Measurements from ENCODE around the gene CRLF2.
"Not testable (repeated sequence)": the region's sequence is repeated elsewhere in the genome, so short reads cannot be mapped to it uniquely, and the experiment has no call there.

CRLF2 gene

DNA sequence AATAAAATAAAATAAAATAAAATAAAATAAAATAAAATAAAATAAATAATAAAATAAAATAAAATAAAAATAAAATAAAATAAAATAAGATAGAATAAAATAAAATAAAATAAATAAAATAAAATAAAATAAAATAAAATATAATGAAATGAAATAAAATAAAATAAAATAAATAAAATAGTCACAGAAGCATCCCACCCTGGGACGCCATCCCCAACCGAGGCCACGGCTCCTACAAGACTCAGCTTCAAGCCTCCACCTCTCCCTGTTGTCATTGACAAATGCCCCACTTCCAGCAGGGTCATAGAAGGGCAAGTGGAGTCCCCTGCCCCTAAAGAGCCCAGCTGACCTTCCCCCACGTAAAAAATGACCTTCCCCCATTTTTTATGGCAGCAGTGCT lies 30.2 kb downstream of the CRLF2 start:
- Mint-ChIP-seq H3K9me3 (no peaks in the 10 kb centered on the region), H3K4me1 (no peaks in the 10 kb centered on the region), H3K36me3 (no peaks in the 10 kb centered on the region), H3K27ac (no peak overlapping the region), H3K4me3 (no peak overlapping the region), H3K27me3 (no peaks in the 10 kb centered on the region)
- ATAC-seq: no peak

- H3K4me1 Mint-ChIP-seq, H3K36me3 Mint-ChIP-seq, ATAC-seq, H3K9me3 Mint-ChIP-seq, H3K27ac Mint-ChIP-seq, H3K4me3 Mint-ChIP-seq, H3K27me3 Mint-ChIP-seq: not testable (repeated sequence)
Measured at GRCh38 chrX:1181661-1182060, 30.8 kb downstream of the CRLF2 start.

GRCh38 chrX:1181170-1181569 lies 31.3 kb downstream of the CRLF2 start:
- no peaks in the 10 kb centered on the region for H3K27me3 Mint-ChIP-seq
- no peak overlapping the region for H3K4me3 Mint-ChIP-seq
- no peak for ATAC-seq
- no peaks in the 10 kb centered on the region for H3K4me1 Mint-ChIP-seq
- H3K27ac Mint-ChIP-seq: no peak overlapping the region
- no peaks in the 10 kb centered on the region for H3K9me3 Mint-ChIP-seq
- H3K36me3 Mint-ChIP-seq: no peaks in the 10 kb centered on the region

- no peak for ATAC-seq
- Mint-ChIP-seq H3K4me1 (no peaks in the 10 kb centered on the region), H3K27ac (no peak overlapping the region), H3K36me3 (no peaks in the 10 kb centered on the region), H3K9me3 (no peaks in the 10 kb centered on the region), H3K27me3 (no peaks in the 10 kb centered on the region), H3K4me3 (no peak overlapping the region)
Measured at GRCh38 chrX:1178580-1179057, 33.8 kb downstream of the CRLF2 start.

GRCh38 chrX:1176531-1177320 lies 35.7 kb downstream of the CRLF2 start:
- not testable (repeated sequence) for H3K27ac Mint-ChIP-seq, H3K27me3 Mint-ChIP-seq, ATAC-seq, H3K9me3 Mint-ChIP-seq, H3K4me1 Mint-ChIP-seq, H3K36me3 Mint-ChIP-seq, H3K4me3 Mint-ChIP-seq

- H3K9me3 Mint-ChIP-seq, H3K27ac Mint-ChIP-seq, H3K36me3 Mint-ChIP-seq, H3K27me3 Mint-ChIP-seq, ATAC-seq, H3K4me3 Mint-ChIP-seq, H3K4me1 Mint-ChIP-seq: not testable (repeated sequence)
Measured at GRCh38 chrX:1174609-1175545, 37.6 kb downstream of the CRLF2 start.

DNA sequence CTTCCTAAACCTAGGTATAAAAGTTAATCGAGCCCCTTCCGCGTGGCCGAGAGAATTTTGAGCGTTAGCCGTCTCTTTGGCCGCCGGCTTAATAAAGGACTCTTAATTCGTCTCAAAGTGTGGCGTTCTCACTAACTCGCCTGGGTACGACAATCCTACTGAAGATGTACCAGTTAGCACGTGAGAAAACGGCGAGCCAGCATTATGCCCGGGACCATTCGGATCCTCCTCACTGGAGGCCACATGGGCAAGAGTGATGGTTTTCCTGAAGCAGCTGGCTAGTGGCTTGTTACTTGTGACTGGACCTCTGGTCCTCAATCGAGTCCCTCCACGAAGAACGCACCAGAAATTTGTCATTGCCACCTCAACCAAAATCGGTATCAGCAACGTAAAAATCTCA lies 39.0 kb downstream of the CRLF2 start:
- ATAC-seq, H3K27me3 Mint-ChIP-seq, H3K4me1 Mint-ChIP-seq: not testable (repeated sequence)

GRCh38 chrX:1172496-1172895 lies 40.0 kb downstream of the CRLF2 start:
- Mint-ChIP-seq H3K36me3 (no peaks in the 10 kb centered on the region), H3K9me3 (peaks cover 2% of the 10 kb centered on the region), H3K4me1 (no peaks in the 10 kb centered on the region), H3K4me3 (no peak overlapping the region), H3K27me3 (peaks cover 19% of the 10 kb centered on the region), H3K27ac (no peak overlapping the region)
- ATAC-seq: no peak

More for the DNA sequence above, 39.0 kb downstream of the CRLF2 start:
- not testable (repeated sequence) for H3K36me3 Mint-ChIP-seq, H3K9me3 Mint-ChIP-seq, H3K4me3 Mint-ChIP-seq, H3K27ac Mint-ChIP-seq

DNA sequence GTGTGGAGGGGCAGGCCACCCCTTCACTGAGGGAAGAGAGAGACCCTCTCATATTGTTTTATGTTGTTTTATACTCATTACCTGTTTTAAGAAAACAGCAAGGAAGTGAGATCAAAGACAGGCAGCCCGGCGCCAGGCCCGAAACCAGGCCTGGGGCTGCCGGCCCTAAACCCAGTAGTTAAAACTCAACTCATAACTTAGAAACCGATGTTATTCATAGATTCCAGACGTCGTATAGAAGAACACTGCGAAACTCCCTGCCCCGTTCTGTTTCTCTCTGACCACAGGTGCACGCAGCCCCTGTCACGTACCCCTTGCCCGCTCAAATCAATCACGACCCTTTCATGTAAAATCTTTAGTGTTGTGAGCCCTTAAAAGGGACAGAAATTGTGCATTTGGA lies 40.5 kb downstream of the CRLF2 start:
- H3K9me3 Mint-ChIP-seq, H3K36me3 Mint-ChIP-seq, ATAC-seq, H3K4me3 Mint-ChIP-seq, H3K27ac Mint-ChIP-seq, H3K4me1 Mint-ChIP-seq: not testable (repeated sequence)
- H3K27me3 Mint-ChIP-seq: peaks cover 22% of the 10 kb centered on the region

- Mint-ChIP-seq H3K36me3 (no peaks in the 10 kb centered on the region), H3K27me3 (peaks cover 22% of the 10 kb centered on the region), H3K4me3 (no peak overlapping the region), H3K4me1 (no peaks in the 10 kb centered on the region), H3K27ac (no peak overlapping the region), H3K9me3 (peaks cover 2% of the 10 kb centered on the region)
- ATAC-seq: no peak
Measured at GRCh38 chrX:1170243-1170642, 42.2 kb downstream of the CRLF2 start.

DNA sequence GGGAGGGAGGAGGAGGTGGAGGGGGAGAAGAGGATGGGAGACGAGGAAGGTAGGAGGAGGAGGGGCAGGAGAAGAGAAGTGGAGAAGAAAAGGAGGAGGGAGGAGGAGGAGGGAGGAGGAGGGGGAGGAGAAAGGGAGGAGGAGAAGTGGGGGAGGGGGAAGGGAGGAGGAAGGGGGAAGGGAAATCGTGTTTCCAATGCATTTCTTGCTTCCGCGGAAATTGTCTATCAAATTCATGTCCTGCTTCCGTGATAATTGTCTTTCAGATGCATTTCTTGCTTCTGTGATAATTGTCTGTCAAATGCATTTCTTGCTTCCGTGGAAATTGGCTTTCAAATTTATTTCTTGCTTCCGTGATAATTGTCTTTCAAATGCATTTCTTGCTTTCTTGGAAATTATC lies 43.3 kb downstream of the CRLF2 start:
- Mint-ChIP-seq H3K4me1 (no peaks in the 10 kb centered on the region), H3K4me3 (no peak overlapping the region), H3K27me3 (peaks cover 22% of the 10 kb centered on the region), H3K9me3 (peaks cover 2% of the 10 kb centered on the region), H3K36me3 (no peaks in the 10 kb centered on the region), H3K27ac (no peak overlapping the region)
- ATAC-seq: no peak

GRCh38 chrX:1167918-1168481 lies 44.4 kb downstream of the CRLF2 start:
- H3K27me3 Mint-ChIP-seq: peaks cover 32% of the 10 kb centered on the region
- H3K9me3 Mint-ChIP-seq: peaks cover 4% of the 10 kb centered on the region
- no peak overlapping the region for H3K4me3 Mint-ChIP-seq
- no peaks in the 10 kb centered on the region for H3K36me3 Mint-ChIP-seq
- ATAC-seq: no peak
- H3K27ac Mint-ChIP-seq: no peak overlapping the region
- H3K4me1 Mint-ChIP-seq: no peaks in the 10 kb centered on the region

DNA sequence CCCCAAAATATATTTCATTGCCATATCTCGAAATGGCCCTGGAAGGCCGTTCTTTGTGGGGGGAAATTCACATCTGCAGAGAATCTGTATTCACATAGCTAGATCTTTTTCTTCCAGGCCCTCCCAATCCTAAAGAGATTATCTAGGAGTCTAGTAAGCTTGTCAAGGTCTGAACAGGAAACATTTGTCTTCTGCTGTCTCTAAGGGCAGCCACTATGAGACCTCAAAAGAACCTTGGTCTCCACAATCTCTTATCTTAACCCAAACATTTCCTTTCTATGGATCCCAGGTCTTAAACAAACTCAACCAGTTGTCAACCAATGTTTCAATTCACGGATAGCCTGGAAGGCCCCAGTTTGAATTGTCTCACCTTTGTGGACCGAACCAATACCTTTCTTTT lies 45.0 kb downstream of the CRLF2 start:
- ATAC-seq: no peak
- Mint-ChIP-seq H3K27ac (no peak overlapping the region), H3K36me3 (no peaks in the 10 kb centered on the region)

GRCh38 chrX:1165535-1166196 lies 46.8 kb downstream of the CRLF2 start:
- no peak for ATAC-seq
- no peaks in the 10 kb centered on the region for H3K4me1 Mint-ChIP-seq
- H3K9me3 Mint-ChIP-seq: peaks cover 5% of the 10 kb centered on the region
- no peaks in the 10 kb centered on the region for H3K36me3 Mint-ChIP-seq
- H3K27ac Mint-ChIP-seq: no peak overlapping the region
- H3K27me3 Mint-ChIP-seq: peaks cover 35% of the 10 kb centered on the region
- H3K4me3 Mint-ChIP-seq: no peak overlapping the region

More for the DNA sequence above, 45.0 kb downstream of the CRLF2 start:
- H3K27me3 Mint-ChIP-seq: peaks cover 38% of the 10 kb centered on the region
- no peak overlapping the region for H3K4me3 Mint-ChIP-seq
- no peaks in the 10 kb centered on the region for H3K4me1 Mint-ChIP-seq
- H3K9me3 Mint-ChIP-seq: peaks cover 4% of the 10 kb centered on the region
